ENCODE results near the gene NCOA1.
"Not testable (repeated sequence)": the region's sequence is repeated elsewhere in the genome, so short reads cannot be mapped to it uniquely, and the experiment has no call there.

Gene NCOA1

GRCh38 chr2:24635181-24635580 lies 144.1 kb downstream of the NCOA1 start:
- DNase-seq (ENCODE audit: low read depth), result no peak

- no peak for DNase-seq (ENCODE audit: low read depth)
These were observed 147.5 kb downstream of the NCOA1 start for GRCh38 chr2:24638568-24638967.

GRCh38 chr2:24642351-24642750 lies 151.3 kb downstream of the NCOA1 start:
- DNase-seq (ENCODE audit: low read depth), result no peak

- no peak for DNase-seq (ENCODE audit: low read depth)
These were observed 152.0 kb downstream of the NCOA1 start for GRCh38 chr2:24643051-24643450.

GRCh38 chr2:24644032-24644431 lies 153.0 kb downstream of the NCOA1 start:
- no peak for DNase-seq (ENCODE audit: low read depth)

GRCh38 chr2:24650997-24651642 lies 160.1 kb downstream of the NCOA1 start:
- DNase-seq (ENCODE audit: low read depth), result no peak

GRCh38 chr2:24651643-24652003 lies 160.6 kb downstream of the NCOA1 start:
- DNase-seq (ENCODE audit: low read depth), result no peak

- no peak for DNase-seq (ENCODE audit: low read depth)
These were observed 161.5 kb downstream of the NCOA1 start for GRCh38 chr2:24652265-24653182.

GRCh38 chr2:24657818-24658217 lies 166.8 kb downstream of the NCOA1 start:
- DNase-seq (ENCODE audit: low read depth), result no peak

GRCh38 chr2:24658531-24659202 lies 167.6 kb downstream of the NCOA1 start:
- no peak for DNase-seq (ENCODE audit: low read depth)

GRCh38 chr2:24659862-24660261 lies 168.8 kb downstream of the NCOA1 start:
- no peak for DNase-seq (ENCODE audit: low read depth)

GRCh38 chr2:24667542-24667941 lies 176.5 kb downstream of the NCOA1 start:
- no peak for DNase-seq (ENCODE audit: low read depth)

GRCh38 chr2:24671230-24671629 lies 180.2 kb downstream of the NCOA1 start:
- DNase-seq (ENCODE audit: low read depth), result no peak

GRCh38 chr2:24672589-24672988 lies 181.5 kb downstream of the NCOA1 start:
- no peak for DNase-seq (ENCODE audit: low read depth)

GRCh38 chr2:24675338-24675737 lies 184.3 kb downstream of the NCOA1 start:
- no peak for DNase-seq (ENCODE audit: low read depth)

GRCh38 chr2:24676493-24676892 lies 185.4 kb downstream of the NCOA1 start:
- no peak for DNase-seq (ENCODE audit: low read depth)

GRCh38 chr2:24678066-24678465 lies 187.0 kb downstream of the NCOA1 start:
- not testable (repeated sequence) for DNase-seq (ENCODE audit: low read depth)

GRCh38 chr2:24680196-24680595 lies 189.1 kb downstream of the NCOA1 start:
- DNase-seq (ENCODE audit: low read depth), result no peak

- no peak for DNase-seq (ENCODE audit: low read depth)
These were observed 191.2 kb downstream of the NCOA1 start for GRCh38 chr2:24682304-24682703.

GRCh38 chr2:24683408-24683807 lies 192.4 kb downstream of the NCOA1 start:
- no peak for DNase-seq (ENCODE audit: low read depth)

- DNase-seq (ENCODE audit: low read depth), result no peak
These were observed 199.5 kb downstream of the NCOA1 start for GRCh38 chr2:24690524-24690923.

GRCh38 chr2:24691806-24692205 lies 200.8 kb downstream of the NCOA1 start:
- no peak for DNase-seq (ENCODE audit: low read depth)

- no peak for DNase-seq (ENCODE audit: low read depth)
These were observed 206.7 kb downstream of the NCOA1 start for GRCh38 chr2:24697792-24698191.
